ENCODE measurements around the gene BCAP31.
"Not testable (repeated sequence)": the region's sequence is repeated elsewhere in the genome, so short reads cannot be mapped to it uniquely, and the experiment has no call there.

Gene BCAP31

DNA sequence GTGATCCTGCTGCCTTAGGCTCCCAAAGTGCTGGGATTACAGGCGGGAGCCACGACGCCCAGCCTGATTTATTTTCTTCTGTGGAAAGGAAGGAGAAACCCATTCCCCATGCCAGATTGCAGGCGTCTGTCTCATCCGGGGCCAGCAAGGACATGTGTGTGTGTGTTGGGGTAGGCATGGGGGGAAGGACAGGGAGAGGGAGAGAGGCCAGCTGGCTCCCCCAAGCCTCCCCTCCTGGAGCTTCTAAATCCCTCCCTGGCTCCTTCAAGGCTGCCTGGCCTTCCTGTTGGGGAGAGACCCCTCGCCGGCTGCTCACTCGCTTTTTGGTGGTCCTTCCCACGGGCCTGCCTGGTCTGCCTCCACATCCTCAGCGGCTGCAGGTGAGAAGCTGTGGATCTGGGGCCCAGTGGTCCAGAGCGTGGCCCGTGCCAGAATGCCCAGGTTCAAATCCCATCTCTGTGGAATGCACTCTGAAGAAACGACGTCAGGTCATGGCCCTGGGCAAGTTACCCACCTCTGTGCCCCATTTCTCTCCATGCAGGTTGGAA lies 38.5 kb upstream of the BCAP31 start:
- Histone ChIP-seq H3K4me3 (ENCODE audit: low read depth in 1 of 5, low read length in 5 of 5) (no peak overlapping the region), H3K27me3 (ENCODE audit: control insufficient read depth in 5 of 5, insufficient read depth in 4 of 5, low read length in 5 of 5) (peaks cover 0 to 14% (median 7%) of the 10 kb centered on the region in 5 donors), H3K27ac (ENCODE audit: low read depth, low read length) (no peak overlapping the region), H3K9me3 (ENCODE audit: control insufficient read depth in 5 of 5, low read length in 5 of 5) (peaks cover 0 to under 1% (median 0%) of the 10 kb centered on the region in 5 donors), H3K4me1 (ENCODE audit: control insufficient read depth in 5 of 5, insufficient read depth in 5 of 5, low read length in 5 of 5) (peaks cover 0 to 41% (median 30%) of the 10 kb centered on the region in 5 donors), H3K9ac (ENCODE audit: low read length in 5 of 5) (no peak overlapping the region), H3K36me3 (ENCODE audit: control insufficient read depth in 5 of 5, insufficient read depth in 5 of 5, low read length in 5 of 5) (no peaks in the 10 kb centered on the region)

DNA sequence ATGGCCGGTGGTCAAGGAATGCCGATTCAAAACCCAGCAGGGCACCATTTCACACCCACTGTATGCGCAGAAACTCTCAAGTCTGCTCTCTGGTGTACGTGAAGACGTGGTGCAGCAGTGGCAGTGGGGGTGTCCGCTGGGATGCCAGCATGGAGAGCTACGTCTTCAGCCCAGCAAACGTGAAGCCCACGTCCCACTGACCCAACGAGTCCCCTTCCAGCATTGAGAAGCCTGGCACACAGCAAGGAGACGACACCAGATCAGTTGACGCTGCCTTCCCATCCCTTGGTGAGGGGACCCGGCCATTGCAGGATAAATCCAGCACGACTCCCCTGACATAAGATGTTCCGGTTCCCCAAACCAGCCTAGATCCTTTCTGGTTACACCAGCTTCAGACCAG lies 37.7 kb upstream of the BCAP31 start:
- H3K27me3 ChIP-seq (ENCODE audit: control insufficient read depth in 5 of 5, insufficient read depth in 4 of 5, low read length in 5 of 5) = peaks cover 0 to 14% (median 7%) of the 10 kb centered on the region in 5 donors
- H3K27ac ChIP-seq (ENCODE audit: low read depth, low read length) = no peak overlapping the region
- no peak overlapping the region for H3K4me3 ChIP-seq (ENCODE audit: low read depth in 1 of 5, low read length in 5 of 5)
- peaks cover 0 to 5% (median 0%) of the 10 kb centered on the region in 5 donors for H3K9me3 ChIP-seq (ENCODE audit: control insufficient read depth in 5 of 5, low read length in 5 of 5)
- no peaks in the 10 kb centered on the region for H3K36me3 ChIP-seq (ENCODE audit: control insufficient read depth in 5 of 5, insufficient read depth in 5 of 5, low read length in 5 of 5)
- H3K4me1 ChIP-seq (ENCODE audit: control insufficient read depth in 5 of 5, insufficient read depth in 5 of 5, low read length in 5 of 5) = peaks cover 0 to 42% (median 30%) of the 10 kb centered on the region in 5 donors
- no peak overlapping the region for H3K9ac ChIP-seq (ENCODE audit: low read length in 5 of 5)

DNA sequence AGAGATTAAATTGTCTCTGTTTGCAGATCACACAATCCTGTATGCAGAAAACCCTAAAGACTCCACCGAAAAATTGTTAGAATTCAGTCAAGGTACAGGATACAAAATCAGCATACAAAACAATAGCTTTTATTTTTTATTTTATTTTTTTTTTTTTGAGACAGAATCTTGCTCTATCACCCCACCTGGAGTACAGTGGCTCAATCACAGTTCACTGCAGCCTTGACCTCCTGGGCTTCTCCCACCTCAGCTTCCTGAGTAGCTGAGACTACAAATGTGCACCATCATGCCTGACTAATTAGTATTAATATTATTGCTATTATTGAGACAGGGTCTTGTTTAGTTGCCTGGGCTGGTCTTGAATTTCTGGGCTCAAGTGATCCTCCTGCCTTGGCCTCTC lies 30.9 kb upstream of the BCAP31 start:
- Histone ChIP-seq H3K4me3 (ENCODE audit: low read depth in 1 of 5, low read length in 5 of 5) (no peak overlapping the region), H3K4me1 (ENCODE audit: control insufficient read depth in 5 of 5, insufficient read depth in 5 of 5, low read length in 5 of 5) (peaks cover 0 to 13% (median 4%) of the 10 kb centered on the region in 5 donors), H3K27ac (ENCODE audit: low read depth, low read length) (no peak overlapping the region), H3K36me3 (ENCODE audit: control insufficient read depth in 5 of 5, insufficient read depth in 5 of 5, low read length in 5 of 5) (no peaks in the 10 kb centered on the region), H3K27me3 (ENCODE audit: control insufficient read depth in 5 of 5, insufficient read depth in 4 of 5, low read length in 5 of 5) (no peaks in the 10 kb centered on the region), H3K9ac (ENCODE audit: low read length in 5 of 5) (no peak overlapping the region), H3K9me3 (ENCODE audit: control insufficient read depth in 5 of 5, low read length in 5 of 5) (peaks cover 0 to 9% (median 5%) of the 10 kb centered on the region in 5 donors)

DNA sequence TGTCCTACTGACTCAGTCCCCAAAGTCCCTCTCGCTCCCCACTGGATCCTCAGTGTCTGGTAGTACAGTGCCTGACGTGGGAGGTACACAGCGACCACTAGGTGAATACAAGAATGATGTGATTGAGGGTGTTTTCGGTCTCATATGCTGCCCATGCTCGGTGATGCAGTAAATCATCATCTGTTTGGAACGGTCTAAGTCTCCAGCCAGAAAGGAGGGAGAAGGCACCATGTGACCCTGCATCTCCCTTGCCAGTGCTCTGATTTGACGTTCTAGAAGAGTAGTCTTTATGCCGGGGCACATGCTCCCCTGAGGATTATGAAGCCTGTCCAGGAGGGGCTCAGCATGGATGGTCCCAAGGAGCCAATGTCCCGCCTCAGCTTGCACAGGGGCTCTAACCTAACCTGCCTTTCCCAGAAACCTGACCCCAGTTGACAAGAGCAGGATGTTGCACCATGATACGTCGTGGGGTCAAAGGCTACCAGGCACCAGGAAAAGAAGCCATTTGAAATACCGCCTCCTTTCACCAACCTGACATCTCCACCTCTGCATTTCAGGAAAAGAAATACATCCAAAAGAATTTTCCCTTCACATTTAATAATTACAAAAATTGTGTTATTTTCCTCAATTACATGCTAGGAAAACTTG lies 26.1 kb upstream of the BCAP31 start:
- H3K9ac ChIP-seq (ENCODE audit: low read length in 5 of 5) = no peak overlapping the region
- H3K9me3 ChIP-seq (ENCODE audit: control insufficient read depth in 5 of 5, low read length in 5 of 5) = peaks cover 0 to 8% (median 0%) of the 10 kb centered on the region in 5 donors
- peaks cover 0 to 7% (median 3%) of the 10 kb centered on the region in 5 donors for H3K4me1 ChIP-seq (ENCODE audit: control insufficient read depth in 5 of 5, insufficient read depth in 5 of 5, low read length in 5 of 5)
- H3K36me3 ChIP-seq (ENCODE audit: control insufficient read depth in 5 of 5, insufficient read depth in 5 of 5, low read length in 5 of 5) = no peaks in the 10 kb centered on the region
- H3K27me3 ChIP-seq (ENCODE audit: control insufficient read depth in 5 of 5, insufficient read depth in 4 of 5, low read length in 5 of 5) = peaks cover 0 to 2% (median 0%) of the 10 kb centered on the region in 5 donors
- H3K4me3 ChIP-seq (ENCODE audit: low read depth in 1 of 5, low read length in 5 of 5) = no peak overlapping the region
- no peak overlapping the region for H3K27ac ChIP-seq (ENCODE audit: low read depth, low read length)

DNA sequence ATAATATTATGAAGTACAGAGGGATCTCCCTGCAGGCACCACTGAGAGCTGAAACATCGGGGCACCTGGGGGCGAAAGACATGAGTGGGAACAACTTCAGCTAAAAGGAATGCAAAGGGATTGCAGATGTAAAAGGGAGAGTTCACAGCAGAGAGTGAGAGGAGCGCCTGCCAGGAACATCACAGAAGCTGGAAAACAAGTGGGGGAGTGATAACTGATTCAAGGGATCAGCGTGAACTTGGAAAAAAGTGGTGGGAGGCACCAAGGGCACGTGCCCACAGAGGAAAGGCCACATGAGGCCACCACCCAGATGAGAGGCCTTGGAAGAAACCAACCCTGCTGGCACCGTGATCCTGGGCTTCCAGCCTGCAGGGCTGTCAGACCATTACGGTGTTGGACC lies 24.8 kb upstream of the BCAP31 start:
- H3K27me3 ChIP-seq (ENCODE audit: control insufficient read depth in 5 of 5, insufficient read depth in 4 of 5, low read length in 5 of 5); H3K4me3 ChIP-seq (ENCODE audit: low read depth in 1 of 5, low read length in 5 of 5); H3K36me3 ChIP-seq (ENCODE audit: control insufficient read depth in 5 of 5, insufficient read depth in 5 of 5, low read length in 5 of 5); H3K9me3 ChIP-seq (ENCODE audit: control insufficient read depth in 5 of 5, low read length in 5 of 5); H3K9ac ChIP-seq (ENCODE audit: low read length in 5 of 5); H3K27ac ChIP-seq (ENCODE audit: low read depth, low read length): not testable (repeated sequence)
- H3K4me1 ChIP-seq (ENCODE audit: control insufficient read depth in 5 of 5, insufficient read depth in 5 of 5, low read length in 5 of 5) = peaks cover 0 to 17% (median 7%) of the 10 kb centered on the region in 5 donors

DNA sequence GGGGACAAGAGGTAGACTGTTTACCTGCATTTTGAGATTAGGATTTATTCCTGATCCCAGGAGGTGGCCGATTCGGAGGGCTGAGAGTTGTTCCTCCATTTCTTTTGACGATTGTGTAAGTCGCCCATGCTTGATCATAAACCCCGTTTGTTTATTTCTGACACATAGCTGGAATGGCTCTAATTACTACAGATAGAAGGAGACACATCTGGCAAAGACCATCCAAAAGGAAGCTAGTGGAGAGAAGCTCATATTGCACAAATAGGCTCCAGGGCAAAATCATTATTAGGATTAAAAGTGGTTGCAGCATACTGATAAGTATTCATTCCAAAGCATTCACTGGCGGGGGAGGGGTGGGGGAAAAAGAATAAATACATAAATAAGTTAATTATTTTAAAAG lies 22.8 kb upstream of the BCAP31 start:
- H3K27ac ChIP-seq (ENCODE audit: low read depth, low read length); H3K36me3 ChIP-seq (ENCODE audit: control insufficient read depth in 5 of 5, insufficient read depth in 5 of 5, low read length in 5 of 5); H3K9ac ChIP-seq (ENCODE audit: low read length in 5 of 5); H3K27me3 ChIP-seq (ENCODE audit: control insufficient read depth in 5 of 5, insufficient read depth in 4 of 5, low read length in 5 of 5); H3K4me3 ChIP-seq (ENCODE audit: low read depth in 1 of 5, low read length in 5 of 5); H3K9me3 ChIP-seq (ENCODE audit: control insufficient read depth in 5 of 5, low read length in 5 of 5): not testable (repeated sequence)
- H3K4me1 ChIP-seq (ENCODE audit: control insufficient read depth in 5 of 5, insufficient read depth in 5 of 5, low read length in 5 of 5) = peaks cover 0 to 20% (median 8%) of the 10 kb centered on the region in 5 donors

DNA sequence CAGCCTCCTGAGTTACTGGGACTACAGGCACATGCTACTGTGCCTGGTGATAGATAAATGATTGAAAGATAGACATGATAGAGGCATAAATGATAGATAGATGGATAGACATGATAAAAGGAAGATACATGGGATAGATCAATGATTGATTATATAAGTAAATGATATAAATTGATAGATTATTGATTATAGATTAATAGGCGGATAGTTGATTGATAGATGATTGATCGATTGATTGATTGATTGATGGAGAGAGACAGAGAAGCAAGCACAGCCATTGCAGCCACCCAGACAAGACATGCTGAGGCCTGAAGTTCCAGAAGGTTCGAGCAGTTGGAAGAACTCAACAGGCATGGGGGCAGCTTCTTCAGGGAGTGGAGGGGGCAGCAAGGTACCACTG lies 22.2 kb upstream of the BCAP31 start:
- H3K9ac ChIP-seq (ENCODE audit: low read length in 5 of 5) = no peak overlapping the region
- H3K9me3 ChIP-seq (ENCODE audit: control insufficient read depth in 5 of 5, low read length in 5 of 5) = peaks cover 0 to 8% (median 0%) of the 10 kb centered on the region in 5 donors
- no peak overlapping the region for H3K4me3 ChIP-seq (ENCODE audit: low read depth in 1 of 5, low read length in 5 of 5)
- no peaks in the 10 kb centered on the region for H3K36me3 ChIP-seq (ENCODE audit: control insufficient read depth in 5 of 5, insufficient read depth in 5 of 5, low read length in 5 of 5)
- H3K4me1 ChIP-seq (ENCODE audit: control insufficient read depth in 5 of 5, insufficient read depth in 5 of 5, low read length in 5 of 5) = peaks cover 0 to 20% (median 8%) of the 10 kb centered on the region in 5 donors
- no peak overlapping the region for H3K27ac ChIP-seq (ENCODE audit: low read depth, low read length)
- peaks cover 0 to 3% (median 0%) of the 10 kb centered on the region in 5 donors for H3K27me3 ChIP-seq (ENCODE audit: control insufficient read depth in 5 of 5, insufficient read depth in 4 of 5, low read length in 5 of 5)

DNA sequence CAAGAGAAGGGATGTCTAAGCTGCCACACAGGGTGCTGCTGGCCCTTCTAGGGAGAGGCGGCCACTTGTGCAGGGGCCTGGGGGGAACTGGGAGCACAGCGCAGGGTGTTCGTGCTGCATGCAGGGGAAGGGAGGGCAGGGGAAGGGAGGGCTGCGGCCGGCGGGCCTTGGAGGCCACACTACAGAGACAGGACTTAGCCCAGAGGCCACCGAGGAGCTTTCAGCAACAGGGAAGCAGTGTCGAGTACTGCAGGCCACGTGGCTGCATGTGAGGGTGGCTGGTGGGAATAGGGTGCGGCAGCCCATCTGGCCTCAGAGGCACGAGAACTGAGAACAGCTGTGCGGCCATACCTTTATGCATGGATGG lies 20.9 kb upstream of the BCAP31 start:
- H3K4me1 ChIP-seq (ENCODE audit: control insufficient read depth in 5 of 5, insufficient read depth in 5 of 5, low read length in 5 of 5) = peaks cover 0 to 19% (median 8%) of the 10 kb centered on the region in 5 donors
- H3K4me3 ChIP-seq (ENCODE audit: low read depth in 1 of 5, low read length in 5 of 5); H3K27ac ChIP-seq (ENCODE audit: low read depth, low read length): not testable (repeated sequence)

DNA sequence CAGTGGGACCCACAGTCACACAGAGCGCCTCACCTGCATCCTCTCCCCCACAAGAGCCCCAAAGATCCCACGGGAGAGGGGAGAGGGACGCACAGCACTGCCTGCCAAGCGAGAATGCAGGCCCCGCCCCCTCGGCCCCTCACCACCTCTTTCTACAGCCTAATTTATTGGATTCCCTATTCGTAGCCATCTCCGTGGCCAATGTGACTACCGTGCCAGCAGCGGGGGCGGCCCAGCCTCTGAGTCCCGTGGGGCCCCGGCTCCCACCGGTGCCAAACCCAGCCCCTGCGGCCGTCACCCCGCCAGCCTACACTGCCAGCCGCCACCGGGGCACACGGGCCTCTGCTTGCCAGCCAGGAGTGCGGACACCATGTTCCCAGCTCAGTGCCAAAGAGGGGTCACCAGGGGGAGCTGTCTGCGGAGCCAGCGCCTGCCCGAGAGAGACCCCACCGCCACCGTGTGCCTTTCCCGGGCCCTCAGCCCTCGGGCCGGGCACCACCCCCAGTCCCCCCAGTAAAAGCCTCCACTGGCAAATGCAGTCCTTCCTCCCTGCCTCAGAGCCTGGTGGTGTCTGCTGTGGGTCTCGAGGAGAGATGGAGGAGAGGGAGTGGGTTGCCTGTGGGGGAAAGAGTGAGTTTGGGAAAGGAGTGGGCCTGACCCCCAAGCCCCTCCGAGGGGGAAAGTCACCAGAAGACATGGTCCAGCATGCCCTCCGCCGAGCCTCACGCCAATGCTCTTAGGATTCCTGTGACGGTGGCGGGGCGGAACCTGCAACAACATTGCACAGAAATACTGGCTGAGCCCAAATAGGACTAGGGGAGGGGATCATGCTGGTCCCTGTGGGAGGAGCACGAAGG lies 20.3 kb upstream of the BCAP31 start:
- Histone ChIP-seq H3K9me3 (ENCODE audit: control insufficient read depth in 5 of 5, low read length in 5 of 5) (peaks cover 0 to 4% (median 0%) of the 10 kb centered on the region in 5 donors), H3K27me3 (ENCODE audit: control insufficient read depth in 5 of 5, insufficient read depth in 4 of 5, low read length in 5 of 5) (peaks cover 0 to 10% (median 2%) of the 10 kb centered on the region in 5 donors), H3K27ac (ENCODE audit: low read depth, low read length) (peak overlapping the region; percentile 50), H3K4me3 (ENCODE audit: low read depth in 1 of 5, low read length in 5 of 5) (peak overlapping the region in 1 of 5 donors; percentile 4), H3K4me1 (ENCODE audit: control insufficient read depth in 5 of 5, insufficient read depth in 5 of 5, low read length in 5 of 5) (peaks cover 0 to 18% (median 8%) of the 10 kb centered on the region in 5 donors), H3K9ac (ENCODE audit: low read length in 5 of 5) (no peak overlapping the region), H3K36me3 (ENCODE audit: control insufficient read depth in 5 of 5, insufficient read depth in 5 of 5, low read length in 5 of 5) (peaks cover 0 to 12% (median 3%) of the 10 kb centered on the region in 5 donors)

More for the DNA sequence above, 20.9 kb upstream of the BCAP31 start:
- H3K27me3 ChIP-seq (ENCODE audit: control insufficient read depth in 5 of 5, insufficient read depth in 4 of 5, low read length in 5 of 5); H3K9me3 ChIP-seq (ENCODE audit: control insufficient read depth in 5 of 5, low read length in 5 of 5); H3K36me3 ChIP-seq (ENCODE audit: control insufficient read depth in 5 of 5, insufficient read depth in 5 of 5, low read length in 5 of 5); H3K9ac ChIP-seq (ENCODE audit: low read length in 5 of 5): not testable (repeated sequence)

Measured in subcutaneous abdominal adipose tissue (tissue), 5 donors.